Esophagus (tissue), 2 donors: ENCODE data around the gene STK11IP. TPM values are rescaled to one million over a fixed set of nuclear protein-coding genes. Genes with fewer than 3 reads are reported as not detected.

Experiments
- H3K27ac ChIP-seq, 2 donors: one replicate each; pipeline ENCODE4 v1.5.1; 2013; ENCODE audit warnings: low read depth in 2 of 2, mild to moderate bottlenecking in 2 of 2, inconsistent platforms in 1 of 2, low read length in 1 of 2, moderate library complexity in 1 of 2
- H3K27me3 ChIP-seq, 2 donors: one replicate each; pipeline ENCODE4 v1.6.1; 2013; ENCODE audit warnings: low read length in 2 of 2, control low read depth in 1 of 2, mild to moderate bottlenecking in 1 of 2; ENCODE audit not compliant: insufficient read depth in 2 of 2, control insufficient read depth in 1 of 2
- H3K36me3 ChIP-seq, 2 donors: one replicate each; pipeline ENCODE4 v1.6.1; 2013; ENCODE audit warnings: low read length in 1 of 2; ENCODE audit not compliant: control insufficient read depth in 2 of 2, insufficient read depth in 2 of 2
- H3K4me1 ChIP-seq, 2 donors: one replicate each; pipeline ENCODE4 v1.6.1; 2013; ENCODE audit warnings: low read length in 1 of 2; ENCODE audit not compliant: control insufficient read depth in 2 of 2, insufficient read depth in 2 of 2
- H3K4me3 ChIP-seq, 2 donors: one replicate each; pipeline ENCODE4 v1.5.1; 2013; ENCODE audit warnings: low read length in 2 of 2, mild to moderate bottlenecking in 2 of 2, low read depth in 1 of 2, moderate library complexity in 1 of 2
- H3K9me3 ChIP-seq, 2 donors: one replicate each; pipeline ENCODE4 v1.6.1; 2013; ENCODE audit warnings: mild to moderate bottlenecking in 2 of 2, low read depth in 1 of 2, low read length in 1 of 2, moderate library complexity in 1 of 2; ENCODE audit not compliant: control insufficient read depth in 2 of 2, insufficient read depth in 1 of 2
- WGBS, 2 donors: extraction: QIAGEN DNeasy Blood & Tissue Kit; methylation state at CpG; one replicate each; pipeline ENCODE4 v1.1.7; 2013; 5-methylcytosine and 5-hydroxymethylcytosine counted together
- polyA plus RNA-seq, 2 donors: library from polyadenylated mRNA; stranded (reverse); fragments of 200-250 nt; gene quantifications; one replicate each; pipeline ENCODE4 v1.2.3, GENCODE V29; 2013
- donor health status: healthy with polysubstance abuse.
- donor health status: Bipolar disorder and iron deficiency.

Gene STK11IP
- polyA plus RNA-seq, 2 donors: 17.0 to 25.5 TPM

- Histone ChIP-seq H3K36me3 (no peaks in the 10 kb centered on the region), H3K9me3 (peaks cover 0 to under 1% of the 10 kb centered on the region in 2 donors)
- WGBS, 2 donors: 82% methylated on average over 35 of the region's 35 CpGs
Observed at GRCh38 chr2:219562049-219563020, 35.3 kb upstream of the STK11IP start.

GRCh38 chr2:219563271-219563928, 34.3 kb upstream of the STK11IP start:
- Histone ChIP-seq H3K4me3 (no peak overlapping the region), H3K9me3 (no peaks in the 10 kb centered on the region), H3K36me3 (no peaks in the 10 kb centered on the region), H3K27ac (no peak overlapping the region), H3K4me1 (no peaks in the 10 kb centered on the region), H3K27me3 (no peaks in the 10 kb centered on the region)
- 92 to 93% methylated on average over 20 of the region's 20 CpGs for WGBS, 2 donors

More at GRCh38 chr2:219562049-219563020, 35.3 kb upstream of the STK11IP start:
- no peak overlapping the region for H3K27ac ChIP-seq
- no peaks in the 10 kb centered on the region for H3K27me3 ChIP-seq
- H3K4me1 ChIP-seq: no peaks in the 10 kb centered on the region
- H3K4me3 ChIP-seq: no peak overlapping the region

- WGBS, 2 donors: 84 to 85% methylated on average over 21 of the region's 21 CpGs
Observed at GRCh38 chr2:219565130-219566080, 32.3 kb upstream of the STK11IP start.

GRCh38 chr2:219566640-219567039, 31.0 kb upstream of the STK11IP start:
- WGBS, 2 donors: 87 to 89% methylated on average over 11 of the region's 11 CpGs
- Histone ChIP-seq H3K27ac (no peak overlapping the region), H3K27me3 (no peaks in the 10 kb centered on the region), H3K4me1 (peaks cover 0 to 5% of the 10 kb centered on the region in 2 donors), H3K36me3 (no peaks in the 10 kb centered on the region), H3K4me3 (no peak overlapping the region), H3K9me3 (no peaks in the 10 kb centered on the region)

More at GRCh38 chr2:219565130-219566080, 32.3 kb upstream of the STK11IP start:
- H3K27ac ChIP-seq: no peak overlapping the region
- peaks cover 0 to 4% of the 10 kb centered on the region in 2 donors for H3K4me1 ChIP-seq
- H3K4me3 ChIP-seq: no peak overlapping the region
- no peaks in the 10 kb centered on the region for H3K27me3 ChIP-seq
- H3K36me3 ChIP-seq: no peaks in the 10 kb centered on the region
- no peaks in the 10 kb centered on the region for H3K9me3 ChIP-seq

GRCh38 chr2:219567131-219567530, 30.5 kb upstream of the STK11IP start:
- H3K27me3 ChIP-seq: no peaks in the 10 kb centered on the region
- peaks cover 0 to 9% of the 10 kb centered on the region in 2 donors for H3K4me1 ChIP-seq
- H3K27ac ChIP-seq: no peak overlapping the region
- WGBS, 2 donors: 94 to 97% methylated on average over 18 of the region's 18 CpGs
- H3K4me3 ChIP-seq: no peak overlapping the region
- no peaks in the 10 kb centered on the region for H3K9me3 ChIP-seq
- no peaks in the 10 kb centered on the region for H3K36me3 ChIP-seq

- H3K4me1 ChIP-seq: peaks cover 0 to 9% of the 10 kb centered on the region in 2 donors
- H3K27ac ChIP-seq: no peak overlapping the region
- no peaks in the 10 kb centered on the region for H3K36me3 ChIP-seq
- WGBS, 2 donors: 92 to 93% methylated on average over 35 of the region's 35 CpGs
- H3K4me3 ChIP-seq: no peak overlapping the region
- no peaks in the 10 kb centered on the region for H3K9me3 ChIP-seq
- no peaks in the 10 kb centered on the region for H3K27me3 ChIP-seq
Observed at GRCh38 chr2:219567791-219568361, 29.8 kb upstream of the STK11IP start.

- WGBS, 2 donors: 86% methylated on average over 6 of the region's 6 CpGs
- H3K27me3 ChIP-seq: no peaks in the 10 kb centered on the region
- H3K4me3 ChIP-seq: no peak overlapping the region
- no peak overlapping the region for H3K27ac ChIP-seq
- peaks cover 0 to 9% of the 10 kb centered on the region in 2 donors for H3K4me1 ChIP-seq
- H3K36me3 ChIP-seq: no peaks in the 10 kb centered on the region
- H3K9me3 ChIP-seq: no peaks in the 10 kb centered on the region
Observed at GRCh38 chr2:219569041-219569440, 28.6 kb upstream of the STK11IP start.

GRCh38 chr2:219569635-219570034, 28.0 kb upstream of the STK11IP start:
- no peak overlapping the region for H3K27ac ChIP-seq
- WGBS, 2 donors: 77% methylated on average over 6 of the region's 6 CpGs
- peaks cover 0 to 9% of the 10 kb centered on the region in 2 donors for H3K4me1 ChIP-seq
- H3K27me3 ChIP-seq: no peaks in the 10 kb centered on the region
- H3K4me3 ChIP-seq: no peak overlapping the region
- no peaks in the 10 kb centered on the region for H3K9me3 ChIP-seq
- H3K36me3 ChIP-seq: no peaks in the 10 kb centered on the region
